Fibroblast of the aortic adventitia (primary cell): ENCODE data around the gene CENPA. TPM values are rescaled to one million over a fixed set of nuclear protein-coding genes. Genes with fewer than 3 reads are reported as not detected.
A peak's percentile ranks its signal among the peaks of the same experiment; 100 is the strongest.
"Not testable (repeated sequence)": the region's sequence is repeated elsewhere in the genome, so short reads cannot be mapped to it uniquely, and the experiment has no call there.

Source experiments
- DNase-seq: peaks from one replicate; pipeline ENCODE4 v3.0.0-alpha.2; 2010; ENCODE audit warnings: low read depth
- H3K4me3 ChIP-seq: 2 replicates; pipeline ENCODE4 v1.5.1; 2011; ENCODE audit warnings: low read depth, mild to moderate bottlenecking, control low read depth, low read length, moderate library complexity
- total RNA-seq: library from RNA; depleted of rRNA; stranded (reverse); fragments of >200 nt; gene quantifications from 2 replicates; pipeline ENCODE4 v1.2.3, GENCODE V29; 2012; ENCODE audit warnings: low replicate concordance
- TF ChIP-seq, protein P1 (sequence below): IDR thresholded peaks from 2 replicates; pipeline ENCODE4 v1.5.1; 2011; ENCODE audit warnings: mild to moderate bottlenecking, low read length, control low read depth, inconsistent platforms; ENCODE audit not compliant: insufficient read depth

The CENPA gene
- total RNA-seq, 1 donor = 9.2 TPM

DNA sequence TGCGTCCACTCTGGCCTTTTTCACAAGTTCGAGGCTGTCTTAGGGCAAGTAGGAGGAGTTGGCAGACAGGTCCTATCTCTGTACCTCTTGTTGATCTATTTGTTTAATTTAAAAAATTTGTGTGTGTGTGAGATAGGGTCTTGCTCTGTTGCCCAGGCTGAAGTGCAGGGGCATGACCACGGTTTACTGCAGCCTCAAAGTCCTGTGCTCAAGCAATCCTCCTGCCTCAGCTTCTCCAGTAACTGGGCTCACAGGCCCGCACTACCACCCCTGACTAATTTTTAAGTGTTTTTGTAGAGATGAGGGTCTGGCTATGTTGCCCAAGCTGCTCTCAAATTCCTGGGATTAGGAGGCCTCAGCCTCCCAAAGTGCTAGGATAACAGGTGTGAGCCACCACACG, 26.0 kb upstream of the CENPA start:
- no peak overlapping the region for H3K4me3 ChIP-seq
- TF ChIP-seq, protein P1, sequence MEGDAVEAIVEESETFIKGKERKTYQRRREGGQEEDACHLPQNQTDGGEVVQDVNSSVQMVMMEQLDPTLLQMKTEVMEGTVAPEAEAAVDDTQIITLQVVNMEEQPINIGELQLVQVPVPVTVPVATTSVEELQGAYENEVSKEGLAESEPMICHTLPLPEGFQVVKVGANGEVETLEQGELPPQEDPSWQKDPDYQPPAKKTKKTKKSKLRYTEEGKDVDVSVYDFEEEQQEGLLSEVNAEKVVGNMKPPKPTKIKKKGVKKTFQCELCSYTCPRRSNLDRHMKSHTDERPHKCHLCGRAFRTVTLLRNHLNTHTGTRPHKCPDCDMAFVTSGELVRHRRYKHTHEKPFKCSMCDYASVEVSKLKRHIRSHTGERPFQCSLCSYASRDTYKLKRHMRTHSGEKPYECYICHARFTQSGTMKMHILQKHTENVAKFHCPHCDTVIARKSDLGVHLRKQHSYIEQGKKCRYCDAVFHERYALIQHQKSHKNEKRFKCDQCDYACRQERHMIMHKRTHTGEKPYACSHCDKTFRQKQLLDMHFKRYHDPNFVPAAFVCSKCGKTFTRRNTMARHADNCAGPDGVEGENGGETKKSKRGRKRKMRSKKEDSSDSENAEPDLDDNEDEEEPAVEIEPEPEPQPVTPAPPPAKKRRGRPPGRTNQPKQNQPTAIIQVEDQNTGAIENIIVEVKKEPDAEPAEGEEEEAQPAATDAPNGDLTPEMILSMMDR = no peak
- DNase-seq = no peak

DNA sequence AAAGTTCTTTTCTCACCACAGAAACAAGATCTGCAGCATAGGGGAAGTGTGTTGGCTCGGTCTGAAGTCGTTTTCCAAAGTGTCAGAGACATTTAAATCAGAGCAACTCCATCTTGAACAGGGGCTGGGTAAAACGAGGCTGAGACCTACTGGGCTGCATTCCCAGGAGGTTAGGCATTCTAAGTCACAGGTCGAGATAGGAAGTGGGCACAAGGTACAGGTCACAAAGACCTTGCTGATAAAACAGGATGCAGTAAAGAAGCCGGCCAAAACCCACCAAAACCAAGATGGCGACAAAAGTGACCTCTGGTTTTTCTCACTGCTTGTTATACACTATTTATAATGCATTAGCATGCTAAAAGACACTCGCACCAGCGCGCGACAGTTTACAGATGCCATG, 24.9 kb upstream of the CENPA start:
- not testable (repeated sequence) for DNase-seq, H3K4me3 ChIP-seq

DNA sequence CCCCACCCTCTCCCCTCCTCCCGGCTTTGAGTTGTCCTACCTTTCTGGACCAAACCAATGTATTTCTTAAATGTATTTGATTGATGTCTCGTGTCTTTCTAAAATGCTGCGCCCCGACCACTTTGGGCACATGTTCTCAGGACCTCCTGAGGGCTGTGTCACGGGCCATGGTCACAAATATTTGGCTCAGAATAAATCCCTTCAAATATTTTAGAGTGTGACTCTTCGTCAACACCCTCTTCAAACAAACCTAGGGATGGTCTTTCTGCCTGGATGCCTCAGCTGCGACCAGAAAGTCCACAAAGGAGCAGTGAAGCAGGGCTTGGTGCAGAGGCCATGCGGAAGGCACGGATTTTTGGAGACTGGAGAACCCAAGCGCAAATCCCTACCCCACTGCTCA, 22.8 kb upstream of the CENPA start:
- DNase-seq = no peak
- H3K4me3 ChIP-seq = no peak overlapping the region
- TF ChIP-seq, protein P1 = no peak

DNA sequence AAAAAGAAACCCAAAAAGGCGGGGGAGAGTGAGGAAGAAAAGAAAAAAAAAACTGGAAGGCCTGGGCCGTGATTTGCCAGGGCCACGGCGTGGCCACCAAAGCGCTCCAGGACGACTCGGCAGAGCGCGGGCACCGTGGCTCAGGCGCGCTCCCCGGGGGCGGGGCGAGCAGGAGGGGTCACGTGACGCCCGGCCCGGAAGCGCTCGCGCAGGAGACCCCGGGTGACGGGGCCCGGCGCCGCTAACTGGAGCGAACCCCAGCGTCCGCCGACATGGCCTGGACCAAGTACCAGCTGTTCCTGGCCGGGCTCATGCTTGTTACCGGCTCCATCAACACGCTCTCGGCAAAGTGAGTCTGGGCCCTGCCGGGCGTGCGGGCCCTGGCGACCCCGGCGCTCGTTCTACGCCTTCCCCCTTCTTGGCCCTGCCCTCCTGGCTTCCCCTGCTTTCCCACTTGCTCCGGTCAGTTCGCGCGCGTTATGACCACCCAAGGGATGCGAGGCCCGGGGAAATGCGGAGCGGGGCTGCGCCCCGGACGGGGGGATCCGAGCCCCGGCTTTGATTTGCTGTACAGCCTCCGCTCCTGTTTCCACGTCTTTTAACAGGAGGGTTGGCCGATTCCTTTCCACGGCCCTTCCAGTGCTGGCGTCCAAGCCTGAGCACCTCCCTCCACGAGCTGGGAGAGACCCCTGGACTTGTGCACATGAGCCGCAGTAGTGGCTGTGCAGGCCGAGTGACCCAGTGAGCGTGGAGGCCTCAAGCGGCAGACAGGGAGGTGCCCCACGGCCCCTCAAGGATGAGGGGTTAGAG, 21.6 kb upstream of the CENPA start, which contains the start of gene SLC35F6:
SLC35F6 (plus strand) TSS at position 207 of the 810 bp plus-strand sequence; CDS start at position 273, 66 bp downstream.
- TF ChIP-seq, protein P1 = no peak
- DNase-seq = peak; percentile 76
- peak within 1 kb of the TSS; percentile 95 for H3K4me3 ChIP-seq

DNA sequence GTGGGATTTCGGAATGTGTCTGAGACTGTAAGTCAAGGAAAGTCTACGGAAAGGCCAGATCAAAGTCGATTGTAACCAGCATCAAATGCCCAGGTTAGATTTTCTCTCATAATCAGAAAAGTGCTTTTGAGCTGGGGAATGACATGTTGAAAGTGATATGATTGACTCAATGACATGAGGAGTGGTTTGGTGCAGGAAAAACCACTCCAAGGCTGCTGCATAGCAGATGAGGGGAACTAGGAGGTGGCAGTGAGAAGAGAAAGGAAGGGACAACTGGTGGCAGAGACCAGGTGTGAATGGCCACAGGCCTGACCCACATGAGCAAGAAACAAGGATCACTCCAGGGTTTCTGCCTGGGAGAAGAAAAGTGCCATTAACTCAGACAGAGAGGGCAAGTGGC, 20.9 kb upstream of the CENPA start:
- TF ChIP-seq, protein P1 = no peak
- no peak for DNase-seq
- peak overlapping the region; percentile 95 for H3K4me3 ChIP-seq

DNA sequence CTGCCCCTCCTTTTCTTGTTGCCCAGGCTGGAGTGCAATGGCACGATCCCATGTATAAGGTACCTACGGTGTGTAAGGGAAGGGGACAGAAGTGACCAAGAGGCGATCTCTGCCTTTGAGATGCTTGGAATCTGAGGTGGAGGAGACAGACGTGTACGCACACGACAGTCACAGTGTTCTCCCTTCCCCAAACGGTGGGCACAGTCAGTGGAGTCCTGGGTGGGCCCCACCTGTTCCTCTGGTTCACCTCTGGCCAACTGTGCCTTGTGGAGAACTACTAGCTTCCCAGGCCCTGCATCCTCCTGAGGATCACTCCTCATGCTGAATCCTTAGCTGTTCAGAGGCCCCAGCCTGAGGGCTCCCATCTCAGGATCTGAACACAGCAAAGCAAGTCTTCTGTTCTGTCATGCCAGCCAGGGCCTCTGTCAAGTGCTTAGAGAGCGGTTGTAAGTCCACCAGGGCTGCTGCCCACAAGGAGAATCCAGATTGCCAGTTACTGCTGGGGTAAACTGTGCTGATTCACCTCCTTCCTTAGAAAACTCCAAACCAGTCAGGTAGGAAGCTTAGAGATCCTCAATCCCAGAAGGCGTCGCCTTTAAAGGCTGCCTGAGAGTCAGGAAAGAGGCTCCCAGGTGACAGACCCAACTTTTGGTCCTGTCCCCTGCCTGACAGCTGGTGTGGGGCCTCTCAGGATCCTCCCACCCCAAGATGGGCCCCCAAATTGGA, 20.2 kb upstream of the CENPA start:
- H3K4me3 ChIP-seq = peak overlapping the region; percentile 95
- DNase-seq = no peak
- TF ChIP-seq, protein P1 = no peak

DNA sequence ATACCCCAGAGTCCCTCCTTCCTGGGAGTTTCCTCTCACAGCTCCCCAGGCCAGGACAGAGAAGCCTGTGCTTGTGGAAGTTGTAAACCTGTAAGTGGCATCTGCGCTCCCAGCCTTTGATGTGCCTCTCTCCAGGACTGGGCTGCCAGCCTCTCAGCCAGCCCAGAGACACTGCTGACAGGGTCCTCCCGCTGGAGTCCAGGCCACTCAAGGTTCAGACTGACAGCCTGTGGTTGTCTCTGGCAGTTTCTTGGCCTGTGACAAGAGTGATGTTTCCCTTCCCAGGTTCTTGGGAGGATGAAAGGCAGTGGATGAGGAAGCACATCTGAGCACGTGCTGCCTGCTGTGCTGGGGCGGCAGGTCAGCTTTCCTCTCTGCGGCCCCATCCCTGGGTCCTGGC, 18.7 kb upstream of the CENPA start:
- no peak overlapping the region for H3K4me3 ChIP-seq
- TF ChIP-seq, protein P1 = no peak
- no peak for DNase-seq
